Nephron (organoid): ENCODE measurements around the gene PLXNB3.

Experiments
- H3K27ac Mint-ChIP-seq, 3 experiments: 2 replicates each; pipeline ENCODE4 v1.8.0; 2020; ENCODE audit warnings: mixed read lengths in 3 of 3, mild to moderate bottlenecking in 2 of 3, moderate library complexity in 1 of 3
- H3K27me3 Mint-ChIP-seq: 2 replicates; pipeline ENCODE4 v1.8.0; 2021; ENCODE audit warnings: low read depth, mild to moderate bottlenecking, moderate library complexity, mixed read lengths
- H3K36me3 Mint-ChIP-seq: 2 replicates; pipeline ENCODE4 v1.8.0; 2020; ENCODE audit warnings: low read depth, mixed read lengths
- H3K4me1 Mint-ChIP-seq: 2 replicates; pipeline ENCODE4 v1.8.0; 2020; ENCODE audit warnings: mixed read lengths
- H3K4me3 Mint-ChIP-seq, 3 experiments: 2 replicates each; pipeline ENCODE4 v1.8.0; 2020; ENCODE audit warnings: mild to moderate bottlenecking in 3 of 3, mixed read lengths in 3 of 3, moderate library complexity in 2 of 3
- H3K9me3 Mint-ChIP-seq: 2 replicates; pipeline ENCODE4 v1.8.0; 2020; ENCODE audit warnings: mixed read lengths
- CTCF ChIP-seq, 3 experiments: fragments of 200-600 bp; sonication (generic); IDR thresholded peaks; one replicate each; pipeline ENCODE4 v1.5.0; 2021; ENCODE audit warnings: antibody characterized with exemption in 3 of 3; ENCODE audit not compliant: unreplicated experiment in 3 of 3

Gene PLXNB3

GRCh38 chrX:153776120-153776599, 12.1 kb downstream of the PLXNB3 start:
- TF ChIP-seq CTCF (IDR thresholded peaks at IDR 0.05; ENCODE audit: unreplicated experiment in 3 of 3) = no peak
- no peak overlapping the region for H3K27ac Mint-ChIP-seq
- H3K36me3 Mint-ChIP-seq = no peaks in the 10 kb centered on the region
- peaks cover 5% of the 10 kb centered on the region for H3K9me3 Mint-ChIP-seq
- H3K4me1 Mint-ChIP-seq = peaks cover 9% of the 10 kb centered on the region
- no peak overlapping the region for H3K4me3 Mint-ChIP-seq
- peaks cover 5% of the 10 kb centered on the region for H3K27me3 Mint-ChIP-seq

- TF ChIP-seq CTCF (IDR thresholded peaks at IDR 0.05; ENCODE audit: unreplicated experiment in 3 of 3) = no peak
- H3K27me3 Mint-ChIP-seq = peaks cover 5% of the 10 kb centered on the region
- no peaks in the 10 kb centered on the region for H3K36me3 Mint-ChIP-seq
- no peak overlapping the region for H3K4me3 Mint-ChIP-seq
- peaks cover 5% of the 10 kb centered on the region for H3K9me3 Mint-ChIP-seq
- H3K4me1 Mint-ChIP-seq = peaks cover 9% of the 10 kb centered on the region
- H3K27ac Mint-ChIP-seq = no peak overlapping the region
These were observed 12.6 kb downstream of the PLXNB3 start for GRCh38 chrX:153776611-153777045.

GRCh38 chrX:153777261-153778090, 13.4 kb downstream of the PLXNB3 start:
- Mint-ChIP-seq H3K9me3 (peaks cover 5% of the 10 kb centered on the region), H3K4me1 (peaks cover 9% of the 10 kb centered on the region), H3K36me3 (no peaks in the 10 kb centered on the region), H3K27me3 (peaks cover 5% of the 10 kb centered on the region), H3K4me3 (no peak overlapping the region), H3K27ac (no peak overlapping the region)
- no peak for TF ChIP-seq CTCF (IDR thresholded peaks at IDR 0.05; ENCODE audit: unreplicated experiment in 3 of 3)

- Mint-ChIP-seq H3K9me3 (peaks cover 5% of the 10 kb centered on the region), H3K36me3 (no peaks in the 10 kb centered on the region), H3K27ac (no peak overlapping the region), H3K4me1 (peaks cover 9% of the 10 kb centered on the region), H3K27me3 (peaks cover 5% of the 10 kb centered on the region), H3K4me3 (no peak overlapping the region)
- no peak for TF ChIP-seq CTCF (IDR thresholded peaks at IDR 0.05; ENCODE audit: unreplicated experiment in 3 of 3)
These were observed 14.1 kb downstream of the PLXNB3 start for GRCh38 chrX:153778181-153778580.

GRCh38 chrX:153778684-153779101, 14.6 kb downstream of the PLXNB3 start:
- no peaks in the 10 kb centered on the region for H3K36me3 Mint-ChIP-seq
- peaks cover 5% of the 10 kb centered on the region for H3K27me3 Mint-ChIP-seq
- peaks cover 5% of the 10 kb centered on the region for H3K9me3 Mint-ChIP-seq
- TF ChIP-seq CTCF (IDR thresholded peaks at IDR 0.05; ENCODE audit: unreplicated experiment in 3 of 3) = no peak
- no peak overlapping the region for H3K27ac Mint-ChIP-seq
- no peak overlapping the region for H3K4me3 Mint-ChIP-seq
- H3K4me1 Mint-ChIP-seq = peaks cover 9% of the 10 kb centered on the region
